Neural cell (in vitro differentiated cells): Measurements from ENCODE around the gene CADM3. TPM values are rescaled to one million over a fixed set of nuclear protein-coding genes. Genes with fewer than 3 reads are reported as not detected.

Source experiments
- H2AFZ ChIP-seq: fragments of 200-600, 300-800 bp; sonication (generic), shearing (Covaris generic); 2 replicates; pipeline ENCODE4 v1.6.0; 2014; ENCODE audit warnings: low read depth, mild to moderate bottlenecking, antibody characterized with exemption, low read length, moderate library complexity
- H3F3A ChIP-seq: fragments of 200-600 bp; shearing (Covaris generic); 2 replicates; pipeline ENCODE4 v1.6.1; 2016; ENCODE audit warnings: mild to moderate bottlenecking, moderate library complexity, mixed read lengths, antibody characterized with exemption, low read length; ENCODE audit not compliant: insufficient read depth, poor library complexity, severe bottlenecking
- H3K27ac ChIP-seq: fragments of 200-600, 300-800 bp; sonication (generic), shearing (Covaris generic); 2 replicates; pipeline ENCODE4 v1.5.1; 2014; ENCODE audit warnings: mild to moderate bottlenecking, low read length, moderate library complexity
- H3K27me3 ChIP-seq: fragments of 300-800, 200-600 bp; sonication (generic), shearing (Covaris generic); 2 replicates; pipeline ENCODE4 v1.6.0; 2014; ENCODE audit warnings: mild to moderate bottlenecking, low read depth, low read length, moderate library complexity; ENCODE audit not compliant: insufficient read depth
- H3K36me3 ChIP-seq: fragments of 300-800, 200-600 bp; sonication (generic), shearing (Covaris generic); 2 replicates; pipeline ENCODE4 v1.5.1; 2014; ENCODE audit warnings: mild to moderate bottlenecking, antibody characterized with exemption, low read length, moderate library complexity; ENCODE audit not compliant: insufficient read depth
- H3K4me2 ChIP-seq: fragments of 300-800, 200-600 bp; sonication (generic), shearing (Covaris generic); 2 replicates; pipeline ENCODE4 v1.6.0; 2014; ENCODE audit warnings: mild to moderate bottlenecking, low read length
- H3K4me3 ChIP-seq: fragments of 300-800, 200-600 bp; sonication (generic), shearing (Covaris generic); 2 replicates; pipeline ENCODE4 v1.5.1; 2014; ENCODE audit warnings: mild to moderate bottlenecking, low read length, moderate library complexity
- H3K79me2 ChIP-seq: fragments of 200-600 bp; shearing (Covaris generic); replicated peaks from 2 replicates; pipeline ENCODE4 v1.6.0; 2014; ENCODE audit warnings: mild to moderate bottlenecking, low read length, moderate library complexity; ENCODE audit not compliant: insufficient read depth
- H3K9ac ChIP-seq: fragments of 300-800, 200-600 bp; sonication (generic), shearing (Covaris generic); 2 replicates; pipeline ENCODE4 v1.6.1; 2016; ENCODE audit warnings: mild to moderate bottlenecking, low read length, mixed read lengths
- H3K9me2 ChIP-seq: fragments of 200-600 bp; shearing (Covaris generic); 2 replicates; pipeline ENCODE4 v1.6.1; 2016; ENCODE audit warnings: mild to moderate bottlenecking, low read length, mixed read lengths; ENCODE audit not compliant: insufficient read depth
- H3K9me3 ChIP-seq: fragments of 200-600, 300-800 bp; sonication (generic), shearing (Covaris generic); 2 replicates; pipeline ENCODE4 v1.6.1; 2016; ENCODE audit warnings: mild to moderate bottlenecking, mixed run types, low read length, moderate library complexity, mixed read lengths
- H4K20me1 ChIP-seq: fragments of 200-600 bp; shearing (Covaris generic); 2 replicates; pipeline ENCODE4 v1.6.1; 2016; ENCODE audit warnings: mild to moderate bottlenecking, mixed run types; ENCODE audit not compliant: insufficient read depth
- CTCF ChIP-seq: fragments of 450-650 bp; IDR thresholded peaks from 2 replicates; pipeline ENCODE4 v1.5.1; 2014; ENCODE audit warnings: antibody characterized with exemption, mild to moderate bottlenecking, moderate library complexity; ENCODE audit not compliant: poor library complexity, severe bottlenecking
- EP300 ChIP-seq: fragments of 450-650 bp; conservative IDR thresholded peaks from 2 replicates; pipeline ENCODE4 v1.6.1; 2014; ENCODE audit warnings: antibody characterized with exemption, mild to moderate bottlenecking, moderate library complexity; ENCODE audit not compliant: poor library complexity, severe bottlenecking
- EZH2 ChIP-seq: fragments of 200-600, 300-800 bp; shearing (Covaris generic), sonication (generic); IDR thresholded peaks from 2 replicates; pipeline ENCODE4 v1.6.1; 2014; ENCODE audit warnings: antibody characterized with exemption, low read length, borderline replicate concordance, mild to moderate bottlenecking; ENCODE audit not compliant: insufficient read depth, poor library complexity, severe bottlenecking
- MXI1 ChIP-seq: fragments of 450-650 bp; conservative IDR thresholded peaks from 2 replicates; pipeline ENCODE4 v1.6.1; 2014; ENCODE audit warnings: antibody characterized with exemption, mild to moderate bottlenecking; ENCODE audit not compliant: poor library complexity, severe bottlenecking
- POLR2AphosphoS5 ChIP-seq: IDR thresholded peaks from 2 replicates; pipeline ENCODE4 v1.6.1; 2012
- RAD21 ChIP-seq: fragments of 450-650 bp; conservative IDR thresholded peaks from 2 replicates; pipeline ENCODE4 v1.6.1; 2014; ENCODE audit warnings: antibody characterized with exemption, mild to moderate bottlenecking, moderate library complexity
- REST ChIP-seq: IDR thresholded peaks from 2 replicates; pipeline ENCODE4 v1.6.1; 2012; ENCODE audit warnings: borderline replicate concordance
- SMC3 ChIP-seq: fragments of 450-650 bp; conservative IDR thresholded peaks from 2 replicates; pipeline ENCODE4 v1.6.1; 2014; ENCODE audit warnings: antibody characterized with exemption, mild to moderate bottlenecking, moderate library complexity; ENCODE audit not compliant: poor library complexity
- TAF1 ChIP-seq: IDR thresholded peaks from 2 replicates; pipeline ENCODE4 v1.6.1; 2012; ENCODE audit warnings: low read depth
- polyA plus RNA-seq: library from polyadenylated mRNA; depleted of rRNA; stranded (reverse); fragments of >200 nt; gene quantifications from 2 replicates; pipeline ENCODE4 v1.2.3, GENCODE V29; 2014

The CADM3 gene
- polyA plus RNA-seq, 1 donor from 2014 or later = 81.7 TPM

GRCh38 chr1:159228554-159228953 is 57.1 kb downstream of the CADM3 start:
- TF ChIP-seq SMC3 = no peak
- no peak for TF ChIP-seq REST
- TF ChIP-seq CTCF = no peak
- TF ChIP-seq EZH2 = no peak
- no peak for TF ChIP-seq RAD21
- no peak for TF ChIP-seq POLR2AphosphoS5
- no peak for TF ChIP-seq TAF1
- no peak for TF ChIP-seq EP300
- TF ChIP-seq MXI1 = no peak
- Histone ChIP-seq H3K4me2 (no peak overlapping the region), H4K20me1 (no peaks in the 10 kb centered on the region)

GRCh38 chr1:159229260-159229885 is 58.0 kb downstream of the CADM3 start:
- Histone ChIP-seq H3K27me3 (no peaks in the 10 kb centered on the region), H3F3A (no peaks in the 10 kb centered on the region), H2AFZ (no peak overlapping the region), H3K4me2 (no peak overlapping the region), H3K9me3 (no peaks in the 10 kb centered on the region), H3K27ac (no peak overlapping the region), H3K9ac (no peak overlapping the region), H3K4me3 (no peak overlapping the region), H3K9me2 (no peaks in the 10 kb centered on the region), H3K79me2 (no peaks in the 10 kb centered on the region), H3K36me3 (no peaks in the 10 kb centered on the region), H4K20me1 (no peaks in the 10 kb centered on the region)
- TF ChIP-seq POLR2AphosphoS5 (no peak), EP300 (no peak), TAF1 (no peak), CTCF (no peak), MXI1 (no peak), EZH2 (no peak), SMC3 (no peak), REST (no peak), RAD21 (no peak)

More at GRCh38 chr1:159228554-159228953, 57.1 kb downstream of the CADM3 start:
- no peak overlapping the region for H2AFZ ChIP-seq
- no peak overlapping the region for H3K9ac ChIP-seq
- H3K79me2 ChIP-seq = no peaks in the 10 kb centered on the region
- H3F3A ChIP-seq = no peaks in the 10 kb centered on the region
- no peaks in the 10 kb centered on the region for H3K27me3 ChIP-seq
- no peaks in the 10 kb centered on the region for H3K9me2 ChIP-seq
- H3K4me3 ChIP-seq = no peak overlapping the region
- H3K27ac ChIP-seq = no peak overlapping the region
- no peaks in the 10 kb centered on the region for H3K36me3 ChIP-seq
- no peaks in the 10 kb centered on the region for H3K9me3 ChIP-seq
